Hypothalamus (tissue), 51 donors: Measurements from ENCODE around the gene DNAJC21.
A peak's percentile ranks its signal among the peaks of the same experiment; 100 is the strongest.

Experiments used
- DNase-seq, 51 donors: peaks; one replicate each; lab custom pipeline; 2025; lab: John Stamatoyannopoulos, UW

The DNAJC21 gene

GRCh38 chr5:34929134-34929719 lies at the start of gene DNAJC21:
DNAJC21 (plus strand) TSS chr5:34929559; CDS start chr5:34929820, 261 bp downstream.
- DNase-seq: peak; percentile 54 to 99 (median 96)

GRCh38 chr5:34881246-34881645 lies 48.1 kb upstream of the DNAJC21 start:
- no peak for DNase-seq

- no peak for DNase-seq
Measured at GRCh38 chr5:34886392-34887119, 42.8 kb upstream of the DNAJC21 start.

- DNase-seq: no peak
Measured at GRCh38 chr5:34889394-34889793, 40.0 kb upstream of the DNAJC21 start.

GRCh38 chr5:34891981-34892380 lies 37.4 kb upstream of the DNAJC21 start:
- DNase-seq: no peak

- DNase-seq: no peak
Measured at GRCh38 chr5:34892414-34892813, 36.9 kb upstream of the DNAJC21 start.

GRCh38 chr5:34894716-34895115 lies 34.6 kb upstream of the DNAJC21 start:
- no peak for DNase-seq

- DNase-seq: no peak
Measured at GRCh38 chr5:34895641-34896419, 33.5 kb upstream of the DNAJC21 start.

- no peak for DNase-seq
Measured at GRCh38 chr5:34897646-34898045, 31.7 kb upstream of the DNAJC21 start.

- peak in 43 of 51 donors; percentile 1 to 82 (median 35) for DNase-seq
Measured at GRCh38 chr5:34898258-34898895, 31.0 kb upstream of the DNAJC21 start.

- DNase-seq: no peak
Measured at GRCh38 chr5:34899066-34899465, 30.3 kb upstream of the DNAJC21 start.

- DNase-seq: no peak
Measured at GRCh38 chr5:34900652-34901051, 28.7 kb upstream of the DNAJC21 start.

- no peak for DNase-seq
Measured at GRCh38 chr5:34903260-34903659, 26.1 kb upstream of the DNAJC21 start.

- no peak for DNase-seq
Measured at GRCh38 chr5:34905564-34905963, 23.8 kb upstream of the DNAJC21 start.

- DNase-seq: no peak
Measured at GRCh38 chr5:34913072-34913471, 16.3 kb upstream of the DNAJC21 start.

GRCh38 chr5:34914671-34915138 lies 14.7 kb upstream of the DNAJC21 start:
- DNase-seq: peak in 17 of 51 donors; percentile 5 to 45 (median 27)

GRCh38 chr5:34915139-34915855 lies 14.1 kb upstream of the DNAJC21 start, which contains the start of the genes BRIX1 and RAD1:
BRIX1 (plus strand) TSS chr5:34915711; CDS start chr5:34915739, 28 bp downstream.
RAD1 (minus strand) TSS chr5:34915504; CDS start chr5:34914892, 612 bp downstream.
- DNase-seq: peak; percentile 68 to 98 (median 95)

GRCh38 chr5:34915856-34916192 lies 13.5 kb upstream of the DNAJC21 start:
- peak in 4 of 51 donors; percentile 36 to 49 (median 39) for DNase-seq

GRCh38 chr5:34916518-34916917 lies 12.8 kb upstream of the DNAJC21 start:
- DNase-seq: no peak

GRCh38 chr5:34918025-34918424 lies 11.3 kb upstream of the DNAJC21 start:
- no peak for DNase-seq
